ENCODE results near the gene SLC4A5. TPM values are rescaled to one million over a fixed set of nuclear protein-coding genes. Genes with fewer than 3 reads are reported as not detected.

The SLC4A5 gene
- total RNA-seq, 2 experiments from 2014 or later = 1.8 to 2.0 TPM

GRCh38 chr2:74255660-74256213 lies 87.5 kb downstream of the SLC4A5 start:
- Mint-ChIP-seq H3K36me3 (ENCODE audit: low read depth) (no peaks in the 10 kb centered on the region), H3K4me1 (ENCODE audit: low read depth) (no peaks in the 10 kb centered on the region), H3K27ac (no peak overlapping the region), H3K4me3 (no peak overlapping the region), H3K27me3 (no peaks in the 10 kb centered on the region), H3K9me3 (no peaks in the 10 kb centered on the region)
- ATAC-seq (no peak), DNase-seq (no peak)
- ChIA-PET CTCF (interaction anchor here (1.6 to 2.6 kb wide), 2 partner anchors 79 to 80 kb away, joined by 10 to 15 read pairs; no protein-coding TSS in a partner anchor), POLR2A (no interaction called here)
- intact Hi-C loops (cut with micrococcal nuclease) = loop anchor here (10.0 kb wide), 1 partner anchor 139 kb away; no protein-coding TSS in a partner anchor
- TF ChIP-seq, protein P1, sequence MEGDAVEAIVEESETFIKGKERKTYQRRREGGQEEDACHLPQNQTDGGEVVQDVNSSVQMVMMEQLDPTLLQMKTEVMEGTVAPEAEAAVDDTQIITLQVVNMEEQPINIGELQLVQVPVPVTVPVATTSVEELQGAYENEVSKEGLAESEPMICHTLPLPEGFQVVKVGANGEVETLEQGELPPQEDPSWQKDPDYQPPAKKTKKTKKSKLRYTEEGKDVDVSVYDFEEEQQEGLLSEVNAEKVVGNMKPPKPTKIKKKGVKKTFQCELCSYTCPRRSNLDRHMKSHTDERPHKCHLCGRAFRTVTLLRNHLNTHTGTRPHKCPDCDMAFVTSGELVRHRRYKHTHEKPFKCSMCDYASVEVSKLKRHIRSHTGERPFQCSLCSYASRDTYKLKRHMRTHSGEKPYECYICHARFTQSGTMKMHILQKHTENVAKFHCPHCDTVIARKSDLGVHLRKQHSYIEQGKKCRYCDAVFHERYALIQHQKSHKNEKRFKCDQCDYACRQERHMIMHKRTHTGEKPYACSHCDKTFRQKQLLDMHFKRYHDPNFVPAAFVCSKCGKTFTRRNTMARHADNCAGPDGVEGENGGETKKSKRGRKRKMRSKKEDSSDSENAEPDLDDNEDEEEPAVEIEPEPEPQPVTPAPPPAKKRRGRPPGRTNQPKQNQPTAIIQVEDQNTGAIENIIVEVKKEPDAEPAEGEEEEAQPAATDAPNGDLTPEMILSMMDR (IDR thresholded peaks at IDR 0.05) = no peak

GRCh38 chr2:74253971-74254310 lies 89.3 kb downstream of the SLC4A5 start:
- intact Hi-C loops (cut with micrococcal nuclease) = loop anchor here (10.0 kb wide), 1 partner anchor 141 kb away; no protein-coding TSS in a partner anchor
- H3K9me3 Mint-ChIP-seq = no peaks in the 10 kb centered on the region
- ChIA-PET CTCF (interaction anchor here (2.6 kb wide), 1 partner anchor 81 kb away, joined by 15 read pairs; no protein-coding TSS in a partner anchor), POLR2A (no interaction called here)
- no peak overlapping the region for H3K27ac Mint-ChIP-seq
- DNase-seq (no peak), ATAC-seq (no peak)
- no peaks in the 10 kb centered on the region for H3K4me1 Mint-ChIP-seq (ENCODE audit: low read depth)
- no peaks in the 10 kb centered on the region for H3K27me3 Mint-ChIP-seq
- TF ChIP-seq, protein P1 (IDR thresholded peaks at IDR 0.05) = no peak
- no peaks in the 10 kb centered on the region for H3K36me3 Mint-ChIP-seq (ENCODE audit: low read depth)
- no peak overlapping the region for H3K4me3 Mint-ChIP-seq

GRCh38 chr2:74253306-74253970 lies 89.8 kb downstream of the SLC4A5 start:
- no peaks in the 10 kb centered on the region for H3K36me3 Mint-ChIP-seq (ENCODE audit: low read depth)
- no peak for DNase-seq
- ChIA-PET POLR2A (interaction anchor here (0.7 kb wide), 1 partner anchor 19 kb away, joined by 3 read pairs; no protein-coding TSS in a partner anchor), CTCF (interaction anchor here (2.6 kb wide), 1 partner anchor 82 kb away, joined by 15 read pairs; no protein-coding TSS in a partner anchor)
- H3K4me1 Mint-ChIP-seq (ENCODE audit: low read depth) = no peaks in the 10 kb centered on the region
- H3K9me3 Mint-ChIP-seq = no peaks in the 10 kb centered on the region
- H3K4me3 Mint-ChIP-seq = no peak overlapping the region
- ATAC-seq = no peak
- H3K27ac Mint-ChIP-seq = no peak overlapping the region
- intact Hi-C loops (cut with micrococcal nuclease) = loop anchor here (10.0 kb wide), 1 partner anchor 141 kb away; no protein-coding TSS in a partner anchor
- TF ChIP-seq, protein P1 (IDR thresholded peaks at IDR 0.05) = no peak
- no peaks in the 10 kb centered on the region for H3K27me3 Mint-ChIP-seq

- Mint-ChIP-seq H3K4me1 (ENCODE audit: low read depth) (no peaks in the 10 kb centered on the region), H3K27me3 (no peaks in the 10 kb centered on the region), H3K9me3 (no peaks in the 10 kb centered on the region), H3K36me3 (ENCODE audit: low read depth) (no peaks in the 10 kb centered on the region), H3K27ac (no peak overlapping the region), H3K4me3 (no peak overlapping the region)
- intact Hi-C loops (cut with micrococcal nuclease) = loop anchor here (10.0 kb wide), 1 partner anchor 142 kb away; no protein-coding TSS in a partner anchor
- no peak for DNase-seq
- TF ChIP-seq, protein P1 (IDR thresholded peaks at IDR 0.05) = no peak
- ATAC-seq = no peak
- ChIA-PET CTCF (interaction anchor here (2.6 kb wide), 1 partner anchor 83 kb away, joined by 15 read pairs; no protein-coding TSS in a partner anchor), POLR2A (interaction anchor here (0.7 kb wide), 1 partner anchor 20 kb away, joined by 3 read pairs; no protein-coding TSS in a partner anchor)
Measured at GRCh38 chr2:74252862-74253261, 90.4 kb downstream of the SLC4A5 start.

DNA sequence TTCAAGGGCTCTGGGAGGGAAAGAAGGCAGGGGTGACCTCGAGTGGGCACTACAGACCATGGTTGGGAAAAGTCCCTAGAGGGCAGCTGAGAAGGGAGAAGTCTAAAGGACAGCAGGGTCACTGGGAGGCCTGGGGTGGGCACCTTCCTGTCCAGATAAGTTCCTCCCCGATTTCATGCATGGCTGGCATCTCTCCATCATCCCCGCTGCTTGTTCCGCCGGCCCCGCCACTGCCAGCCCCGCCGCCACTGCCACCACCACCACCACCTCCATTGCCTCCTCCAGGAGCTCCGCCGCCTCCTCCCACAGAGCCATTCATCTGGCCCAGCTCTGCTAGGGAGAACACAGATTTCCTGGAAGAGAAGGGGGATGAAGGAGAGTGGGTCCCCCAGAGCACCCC lies 91.2 kb downstream of the SLC4A5 start:
- DNase-seq (no peak), ATAC-seq (no peak)
- POLR2A ChIA-PET = interaction anchor here (1.2 kb wide), 1 partner anchor 82 kb away, joined by 3 read pairs; no protein-coding TSS in a partner anchor
- no peaks in the 10 kb centered on the region for H3K36me3 Mint-ChIP-seq (ENCODE audit: low read depth)
- H3K27me3 Mint-ChIP-seq = no peaks in the 10 kb centered on the region
- no peaks in the 10 kb centered on the region for H3K4me1 Mint-ChIP-seq (ENCODE audit: low read depth)
- H3K4me3 Mint-ChIP-seq = no peak overlapping the region
- no peaks in the 10 kb centered on the region for H3K9me3 Mint-ChIP-seq
- intact Hi-C loops (cut with micrococcal nuclease) = loop anchor here (10.0 kb wide), 1 partner anchor 143 kb away; no protein-coding TSS in a partner anchor
- H3K27ac Mint-ChIP-seq = no peak overlapping the region
- CTCF ChIA-PET = interaction anchor here (1.1 to 7.3 kb wide), 3 partner anchors 12 to 85 kb away, joined by 3 to 190 read pairs (median 3); no protein-coding TSS in a partner anchor
- TF ChIP-seq, protein P1 (IDR thresholded peaks at IDR 0.05) = no peak
